ENCODE measurements around the gene CYP46A1. TPM values are rescaled to one million over a fixed set of nuclear protein-coding genes. Genes with fewer than 3 reads are reported as not detected.

CYP46A1 gene
- total RNA-seq, 1 experiment from 2014 or later: 0.36 TPM

DNA sequence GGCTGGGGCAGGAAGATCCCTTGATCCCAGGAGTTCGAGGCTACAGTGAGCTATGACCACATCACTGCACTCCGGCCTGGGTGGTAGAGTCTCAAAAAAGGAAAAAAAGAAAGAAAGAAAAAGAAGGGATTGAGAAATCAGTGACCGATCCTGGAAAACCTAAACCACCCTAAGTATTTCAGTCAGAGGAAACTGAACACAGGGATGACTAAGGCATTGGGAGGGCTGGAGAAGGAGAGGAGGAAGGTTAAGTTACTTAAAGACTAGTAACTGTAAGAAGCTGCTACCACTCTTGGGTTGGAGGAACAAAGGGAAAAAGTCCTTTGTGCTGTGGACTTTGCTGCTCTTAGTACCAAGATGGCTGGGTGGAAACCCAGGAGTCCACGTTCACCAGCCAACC lies 28.6 kb upstream of the CYP46A1 start:
- in situ Hi-C loops (cut with HindIII; ENCODE audit: low pct_unique_long_range_greater_than_20kb, low sequenced_read_pairs): no loop called here
- BruUV-seq (replicated peaks): no TSS peak
- H3K27me3 ChIP-seq (ENCODE audit: control insufficient read depth, insufficient read depth, low read length): no peaks in the 10 kb centered on the region
- ChIA-PET POLR2A (no interaction called here), CTCF (interaction anchor here (0.7 kb wide), 1 partner anchor 110 kb away, joined by 3 read pairs; no protein-coding TSS in a partner anchor)
- intact Hi-C loops (cut with micrococcal nuclease; ENCODE audit: unreplicated experiment): no loop called here
- H3K9me3 ChIP-seq (ENCODE audit: control insufficient read depth, insufficient read depth, low read depth, low read length): no peaks in the 10 kb centered on the region
- H3K4me1 ChIP-seq (ENCODE audit: control insufficient read depth, insufficient read depth, low read length): no peaks in the 10 kb centered on the region
- H3K27ac ChIP-seq (ENCODE audit: low read length): no peak overlapping the region
- no peak for TF ChIP-seq POLR2AphosphoS5 (IDR thresholded peaks at IDR 0.05; ENCODE audit: low read depth, low read length)
- no peak for TF ChIP-seq SIN3A (IDR thresholded peaks at IDR 0.05; ENCODE audit: borderline replicate concordance, insufficient read depth, low read depth, low read length)
- TF ChIP-seq TCF7L2 (IDR thresholded peaks at IDR 0.05; ENCODE audit: low read depth, low read length): no peak
- TF ChIP-seq, protein P1, sequence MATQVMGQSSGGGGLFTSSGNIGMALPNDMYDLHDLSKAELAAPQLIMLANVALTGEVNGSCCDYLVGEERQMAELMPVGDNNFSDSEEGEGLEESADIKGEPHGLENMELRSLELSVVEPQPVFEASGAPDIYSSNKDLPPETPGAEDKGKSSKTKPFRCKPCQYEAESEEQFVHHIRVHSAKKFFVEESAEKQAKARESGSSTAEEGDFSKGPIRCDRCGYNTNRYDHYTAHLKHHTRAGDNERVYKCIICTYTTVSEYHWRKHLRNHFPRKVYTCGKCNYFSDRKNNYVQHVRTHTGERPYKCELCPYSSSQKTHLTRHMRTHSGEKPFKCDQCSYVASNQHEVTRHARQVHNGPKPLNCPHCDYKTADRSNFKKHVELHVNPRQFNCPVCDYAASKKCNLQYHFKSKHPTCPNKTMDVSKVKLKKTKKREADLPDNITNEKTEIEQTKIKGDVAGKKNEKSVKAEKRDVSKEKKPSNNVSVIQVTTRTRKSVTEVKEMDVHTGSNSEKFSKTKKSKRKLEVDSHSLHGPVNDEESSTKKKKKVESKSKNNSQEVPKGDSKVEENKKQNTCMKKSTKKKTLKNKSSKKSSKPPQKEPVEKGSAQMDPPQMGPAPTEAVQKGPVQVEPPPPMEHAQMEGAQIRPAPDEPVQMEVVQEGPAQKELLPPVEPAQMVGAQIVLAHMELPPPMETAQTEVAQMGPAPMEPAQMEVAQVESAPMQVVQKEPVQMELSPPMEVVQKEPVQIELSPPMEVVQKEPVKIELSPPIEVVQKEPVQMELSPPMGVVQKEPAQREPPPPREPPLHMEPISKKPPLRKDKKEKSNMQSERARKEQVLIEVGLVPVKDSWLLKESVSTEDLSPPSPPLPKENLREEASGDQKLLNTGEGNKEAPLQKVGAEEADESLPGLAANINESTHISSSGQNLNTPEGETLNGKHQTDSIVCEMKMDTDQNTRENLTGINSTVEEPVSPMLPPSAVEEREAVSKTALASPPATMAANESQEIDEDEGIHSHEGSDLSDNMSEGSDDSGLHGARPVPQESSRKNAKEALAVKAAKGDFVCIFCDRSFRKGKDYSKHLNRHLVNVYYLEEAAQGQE (IDR thresholded peaks at IDR 0.05; ENCODE audit: insufficient read depth in 1 of 2, low read depth in 2 of 2, low read length in 1 of 2): no peak
- TF ChIP-seq, protein P2, sequence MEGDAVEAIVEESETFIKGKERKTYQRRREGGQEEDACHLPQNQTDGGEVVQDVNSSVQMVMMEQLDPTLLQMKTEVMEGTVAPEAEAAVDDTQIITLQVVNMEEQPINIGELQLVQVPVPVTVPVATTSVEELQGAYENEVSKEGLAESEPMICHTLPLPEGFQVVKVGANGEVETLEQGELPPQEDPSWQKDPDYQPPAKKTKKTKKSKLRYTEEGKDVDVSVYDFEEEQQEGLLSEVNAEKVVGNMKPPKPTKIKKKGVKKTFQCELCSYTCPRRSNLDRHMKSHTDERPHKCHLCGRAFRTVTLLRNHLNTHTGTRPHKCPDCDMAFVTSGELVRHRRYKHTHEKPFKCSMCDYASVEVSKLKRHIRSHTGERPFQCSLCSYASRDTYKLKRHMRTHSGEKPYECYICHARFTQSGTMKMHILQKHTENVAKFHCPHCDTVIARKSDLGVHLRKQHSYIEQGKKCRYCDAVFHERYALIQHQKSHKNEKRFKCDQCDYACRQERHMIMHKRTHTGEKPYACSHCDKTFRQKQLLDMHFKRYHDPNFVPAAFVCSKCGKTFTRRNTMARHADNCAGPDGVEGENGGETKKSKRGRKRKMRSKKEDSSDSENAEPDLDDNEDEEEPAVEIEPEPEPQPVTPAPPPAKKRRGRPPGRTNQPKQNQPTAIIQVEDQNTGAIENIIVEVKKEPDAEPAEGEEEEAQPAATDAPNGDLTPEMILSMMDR (IDR thresholded peaks at IDR 0.05): no peak
- ATAC-seq (no peak), DNase-seq (ENCODE audit: low read depth, low spot score) (no peak)
- H3K4me3 ChIP-seq (ENCODE audit: low read depth in 2 of 2, low read length in 2 of 2): no peak overlapping the region
- no peaks in the 10 kb centered on the region for H3K36me3 ChIP-seq (ENCODE audit: control insufficient read depth, insufficient read depth, low read length)

DNA sequence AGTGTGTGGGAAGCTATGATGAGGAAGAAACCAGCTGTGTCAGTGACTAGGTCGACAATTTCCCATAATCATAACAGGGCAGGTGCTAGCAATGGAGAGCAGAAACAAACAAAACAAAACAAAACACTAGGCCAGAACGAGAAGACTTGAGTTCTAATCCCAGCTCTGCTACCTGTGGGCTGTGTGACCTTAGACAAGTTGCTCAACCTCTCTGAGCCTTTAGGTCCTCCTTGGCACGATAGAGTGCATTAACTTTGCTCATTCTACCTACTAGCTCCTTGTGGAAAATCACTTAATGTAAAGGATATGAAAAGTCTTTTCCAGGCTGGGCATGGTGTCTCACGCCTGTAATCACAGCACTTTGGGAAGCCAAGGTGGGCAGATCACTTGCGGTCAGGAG lies 27.9 kb upstream of the CYP46A1 start:
- POLR2A ChIA-PET: no interaction called here
- H3K9me3 ChIP-seq (ENCODE audit: control insufficient read depth, insufficient read depth, low read depth, low read length): no peaks in the 10 kb centered on the region
- no peaks in the 10 kb centered on the region for H3K27me3 ChIP-seq (ENCODE audit: control insufficient read depth, insufficient read depth, low read length)
- intact Hi-C loops (cut with micrococcal nuclease; ENCODE audit: unreplicated experiment): no loop called here
- H3K4me3 ChIP-seq (ENCODE audit: low read depth in 2 of 2, low read length in 2 of 2): no peak overlapping the region
- H3K4me1 ChIP-seq (ENCODE audit: control insufficient read depth, insufficient read depth, low read length): no peaks in the 10 kb centered on the region; the same call in 1 of the 2 replicates
- no TSS peak for BruUV-seq (replicated peaks)
- H3K36me3 ChIP-seq (ENCODE audit: control insufficient read depth, insufficient read depth, low read length): no peaks in the 10 kb centered on the region
- ATAC-seq (no peak), DNase-seq (ENCODE audit: low read depth, low spot score) (no peak)
- TF ChIP-seq POLR2AphosphoS5 (IDR thresholded peaks at IDR 0.05; ENCODE audit: low read depth, low read length): no peak
- no peak for TF ChIP-seq SIN3A (IDR thresholded peaks at IDR 0.05; ENCODE audit: borderline replicate concordance, insufficient read depth, low read depth, low read length)
- TF ChIP-seq TCF7L2 (IDR thresholded peaks at IDR 0.05; ENCODE audit: low read depth, low read length): no peak
- TF ChIP-seq, protein P2 (IDR thresholded peaks at IDR 0.05): no peak
- TF ChIP-seq, protein P1 (IDR thresholded peaks at IDR 0.05; ENCODE audit: insufficient read depth in 1 of 2, low read depth in 2 of 2, low read length in 1 of 2): no peak
- CTCF ChIA-PET: no interaction called here
- in situ Hi-C loops (cut with HindIII; ENCODE audit: low pct_unique_long_range_greater_than_20kb, low sequenced_read_pairs): no loop called here
- no peak overlapping the region for H3K27ac ChIP-seq (ENCODE audit: low read length)

Data from Panc1 (cell line).